Neural cell (in vitro differentiated cells): ENCODE results near the gene ZZZ3. TPM values are rescaled to one million over a fixed set of nuclear protein-coding genes. Genes with fewer than 3 reads are reported as not detected.

Source experiments
- H2AFZ ChIP-seq: fragments of 200-600, 300-800 bp; sonication (generic), shearing (Covaris generic); 2 replicates; pipeline ENCODE4 v1.6.0; 2014; ENCODE audit warnings: low read depth, mild to moderate bottlenecking, antibody characterized with exemption, low read length, moderate library complexity
- H3F3A ChIP-seq: fragments of 200-600 bp; shearing (Covaris generic); 2 replicates; pipeline ENCODE4 v1.6.1; 2016; ENCODE audit warnings: mild to moderate bottlenecking, moderate library complexity, mixed read lengths, antibody characterized with exemption, low read length; ENCODE audit not compliant: insufficient read depth, poor library complexity, severe bottlenecking
- H3K27ac ChIP-seq: fragments of 200-600, 300-800 bp; sonication (generic), shearing (Covaris generic); 2 replicates; pipeline ENCODE4 v1.5.1; 2014; ENCODE audit warnings: mild to moderate bottlenecking, low read length, moderate library complexity
- H3K27me3 ChIP-seq: fragments of 300-800, 200-600 bp; sonication (generic), shearing (Covaris generic); 2 replicates; pipeline ENCODE4 v1.6.0; 2014; ENCODE audit warnings: mild to moderate bottlenecking, low read depth, low read length, moderate library complexity; ENCODE audit not compliant: insufficient read depth
- H3K36me3 ChIP-seq: fragments of 300-800, 200-600 bp; sonication (generic), shearing (Covaris generic); 2 replicates; pipeline ENCODE4 v1.5.1; 2014; ENCODE audit warnings: mild to moderate bottlenecking, antibody characterized with exemption, low read length, moderate library complexity; ENCODE audit not compliant: insufficient read depth
- H3K4me2 ChIP-seq: fragments of 300-800, 200-600 bp; sonication (generic), shearing (Covaris generic); 2 replicates; pipeline ENCODE4 v1.6.0; 2014; ENCODE audit warnings: mild to moderate bottlenecking, low read length
- H3K4me3 ChIP-seq: fragments of 300-800, 200-600 bp; sonication (generic), shearing (Covaris generic); 2 replicates; pipeline ENCODE4 v1.5.1; 2014; ENCODE audit warnings: mild to moderate bottlenecking, low read length, moderate library complexity
- H3K79me2 ChIP-seq: fragments of 200-600 bp; shearing (Covaris generic); replicated peaks from 2 replicates; pipeline ENCODE4 v1.6.0; 2014; ENCODE audit warnings: mild to moderate bottlenecking, low read length, moderate library complexity; ENCODE audit not compliant: insufficient read depth
- H3K9ac ChIP-seq: fragments of 300-800, 200-600 bp; sonication (generic), shearing (Covaris generic); 2 replicates; pipeline ENCODE4 v1.6.1; 2016; ENCODE audit warnings: mild to moderate bottlenecking, low read length, mixed read lengths
- H3K9me2 ChIP-seq: fragments of 200-600 bp; shearing (Covaris generic); 2 replicates; pipeline ENCODE4 v1.6.1; 2016; ENCODE audit warnings: mild to moderate bottlenecking, low read length, mixed read lengths; ENCODE audit not compliant: insufficient read depth
- H3K9me3 ChIP-seq: fragments of 200-600, 300-800 bp; sonication (generic), shearing (Covaris generic); 2 replicates; pipeline ENCODE4 v1.6.1; 2016; ENCODE audit warnings: mild to moderate bottlenecking, mixed run types, low read length, moderate library complexity, mixed read lengths
- H4K20me1 ChIP-seq: fragments of 200-600 bp; shearing (Covaris generic); 2 replicates; pipeline ENCODE4 v1.6.1; 2016; ENCODE audit warnings: mild to moderate bottlenecking, mixed run types; ENCODE audit not compliant: insufficient read depth
- CTCF ChIP-seq: fragments of 450-650 bp; IDR thresholded peaks from 2 replicates; pipeline ENCODE4 v1.5.1; 2014; ENCODE audit warnings: antibody characterized with exemption, mild to moderate bottlenecking, moderate library complexity; ENCODE audit not compliant: poor library complexity, severe bottlenecking
- EP300 ChIP-seq: fragments of 450-650 bp; conservative IDR thresholded peaks from 2 replicates; pipeline ENCODE4 v1.6.1; 2014; ENCODE audit warnings: antibody characterized with exemption, mild to moderate bottlenecking, moderate library complexity; ENCODE audit not compliant: poor library complexity, severe bottlenecking
- EZH2 ChIP-seq: fragments of 200-600, 300-800 bp; shearing (Covaris generic), sonication (generic); IDR thresholded peaks from 2 replicates; pipeline ENCODE4 v1.6.1; 2014; ENCODE audit warnings: antibody characterized with exemption, low read length, borderline replicate concordance, mild to moderate bottlenecking; ENCODE audit not compliant: insufficient read depth, poor library complexity, severe bottlenecking
- MXI1 ChIP-seq: fragments of 450-650 bp; conservative IDR thresholded peaks from 2 replicates; pipeline ENCODE4 v1.6.1; 2014; ENCODE audit warnings: antibody characterized with exemption, mild to moderate bottlenecking; ENCODE audit not compliant: poor library complexity, severe bottlenecking
- POLR2AphosphoS5 ChIP-seq: IDR thresholded peaks from 2 replicates; pipeline ENCODE4 v1.6.1; 2012
- RAD21 ChIP-seq: fragments of 450-650 bp; conservative IDR thresholded peaks from 2 replicates; pipeline ENCODE4 v1.6.1; 2014; ENCODE audit warnings: antibody characterized with exemption, mild to moderate bottlenecking, moderate library complexity
- REST ChIP-seq: IDR thresholded peaks from 2 replicates; pipeline ENCODE4 v1.6.1; 2012; ENCODE audit warnings: borderline replicate concordance
- SMC3 ChIP-seq: fragments of 450-650 bp; conservative IDR thresholded peaks from 2 replicates; pipeline ENCODE4 v1.6.1; 2014; ENCODE audit warnings: antibody characterized with exemption, mild to moderate bottlenecking, moderate library complexity; ENCODE audit not compliant: poor library complexity
- TAF1 ChIP-seq: IDR thresholded peaks from 2 replicates; pipeline ENCODE4 v1.6.1; 2012; ENCODE audit warnings: low read depth
- polyA plus RNA-seq: library from polyadenylated mRNA; depleted of rRNA; stranded (reverse); fragments of >200 nt; gene quantifications from 2 replicates; pipeline ENCODE4 v1.2.3, GENCODE V29; 2014

The ZZZ3 gene
- polyA plus RNA-seq, 1 donor from 2014 or later, result 48.5 TPM

- Histone ChIP-seq H3K27ac (no peak overlapping the region), H3K4me2 (no peak overlapping the region), H3K79me2 (no peaks in the 10 kb centered on the region), H4K20me1 (no peaks in the 10 kb centered on the region), H3K9ac (no peak overlapping the region), H3K27me3 (no peaks in the 10 kb centered on the region), H3K4me3 (no peak overlapping the region), H3F3A (no peaks in the 10 kb centered on the region), H3K36me3 (peaks cover 6% of the 10 kb centered on the region), H2AFZ (no peak overlapping the region), H3K9me2 (no peaks in the 10 kb centered on the region), H3K9me3 (no peaks in the 10 kb centered on the region)
- TF ChIP-seq EZH2 (no peak), TAF1 (no peak), CTCF (no peak), POLR2AphosphoS5 (no peak), MXI1 (no peak), EP300 (no peak), RAD21 (no peak), SMC3 (no peak), REST (no peak)
Measured at GRCh38 chr1:77725706-77726105, 43.2 kb upstream of the ZZZ3 start.

GRCh38 chr1:77718181-77718580 lies 35.7 kb upstream of the ZZZ3 start:
- Histone ChIP-seq H3K4me2 (no peak overlapping the region), H3K9ac (no peak overlapping the region), H3K9me3 (no peaks in the 10 kb centered on the region), H3K27ac (no peak overlapping the region), H2AFZ (no peak overlapping the region), H3K4me3 (no peak overlapping the region), H3K27me3 (no peaks in the 10 kb centered on the region), H3K9me2 (no peaks in the 10 kb centered on the region), H4K20me1 (no peaks in the 10 kb centered on the region), H3K36me3 (peaks cover 6% of the 10 kb centered on the region), H3K79me2 (no peaks in the 10 kb centered on the region), H3F3A (no peaks in the 10 kb centered on the region)
- TF ChIP-seq SMC3 (no peak), MXI1 (no peak), EZH2 (no peak), EP300 (no peak), POLR2AphosphoS5 (no peak), RAD21 (no peak), REST (no peak), TAF1 (no peak)
